Keratinocyte (primary cell): ENCODE data around the gene ARRB1. TPM values are rescaled to one million over a fixed set of nuclear protein-coding genes. Genes with fewer than 3 reads are reported as not detected.
"Not testable (repeated sequence)": the region's sequence is repeated elsewhere in the genome, so short reads cannot be mapped to it uniquely, and the experiment has no call there.

Source experiments
- DNase-seq: peaks from one replicate; pipeline ENCODE4 v3.0.0-alpha.2; 2011; ENCODE audit warnings: low read depth, missing footprints, low spot score
- FAIRE-seq: peaks from 2 replicates; lab custom pipeline; 2011; peaks lifted over from hg19 to GRCh38; lab: Jason Lieb, UNC
- H2AFZ ChIP-seq: 2 replicates; pipeline ENCODE4 v1.6.0; 2012; ENCODE audit warnings: low read length, control low read depth, inconsistent platforms; ENCODE audit not compliant: control insufficient read depth
- H3K27ac ChIP-seq: 2 replicates; pipeline ENCODE4 v1.5.1; 2011; ENCODE audit warnings: low read length; ENCODE audit not compliant: control insufficient read depth, insufficient read depth
- H3K27me3 ChIP-seq: 3 replicates; pipeline ENCODE4 v1.6.0; 2011; ENCODE audit warnings: low read length; ENCODE audit not compliant: control insufficient read depth, insufficient read depth; ENCODE audit errors: extremely low read depth
- H3K36me3 ChIP-seq, 2 experiments: 2 replicates in 1 of 2; 3 replicates in 1 of 2; pipeline ENCODE4 v1.5.1; 2011; ENCODE audit warnings: low read length in 2 of 2, mild to moderate bottlenecking in 1 of 2; ENCODE audit not compliant: control insufficient read depth in 2 of 2, insufficient read depth in 2 of 2; ENCODE audit errors: extremely low read depth in 1 of 2
- H3K4me1 ChIP-seq: 3 replicates; pipeline ENCODE4 v1.5.1; 2011; ENCODE audit warnings: low read length; ENCODE audit not compliant: control insufficient read depth, insufficient read depth; ENCODE audit errors: extremely low read depth
- H3K4me2 ChIP-seq: 3 replicates; pipeline ENCODE4 v1.6.0; 2011; ENCODE audit warnings: low read depth, low read length; ENCODE audit not compliant: control insufficient read depth, insufficient read depth; ENCODE audit errors: extremely low read depth
- H3K4me3 ChIP-seq, 3 experiments: fragments of 200-600 bp in 1 of 3; sonication (generic) in 1 of 3; 2 replicates in 2 of 3; 3 replicates in 1 of 3; pipeline ENCODE4 v1.5.1; 2011 to 2016; ENCODE audit warnings: low read length in 3 of 3, mild to moderate bottlenecking in 3 of 3, control low read depth in 2 of 3, inconsistent platforms in 1 of 3, low read depth in 1 of 3, mixed read lengths in 1 of 3, mixed run types in 1 of 3, moderate library complexity in 1 of 3; ENCODE audit not compliant: control insufficient read depth in 2 of 3, insufficient read depth in 2 of 3; ENCODE audit errors: extremely low read depth in 1 of 3
- H3K79me2 ChIP-seq: 2 replicates; pipeline ENCODE4 v1.6.0; 2012; ENCODE audit warnings: low read length; ENCODE audit not compliant: control insufficient read depth, insufficient read depth
- H3K9ac ChIP-seq: 3 replicates; pipeline ENCODE4 v1.6.0; 2011; ENCODE audit warnings: low read length; ENCODE audit not compliant: control insufficient read depth, insufficient read depth; ENCODE audit errors: extremely low read depth
- H3K9me1 ChIP-seq: 3 replicates; pipeline ENCODE4 v1.6.0; 2011; ENCODE audit warnings: low read length; ENCODE audit not compliant: control insufficient read depth, insufficient read depth; ENCODE audit errors: extremely low read depth
- H3K9me3 ChIP-seq: 2 replicates; pipeline ENCODE4 v1.5.1; 2012; ENCODE audit warnings: low read depth, low read length; ENCODE audit not compliant: control insufficient read depth
- H4K20me1 ChIP-seq: 3 replicates; pipeline ENCODE4 v1.6.0; 2011; ENCODE audit warnings: low read length; ENCODE audit not compliant: control insufficient read depth, insufficient read depth; ENCODE audit errors: extremely low read depth
- CTCF ChIP-seq, 3 experiments: IDR thresholded peaks in 1 of 3; conservative IDR thresholded peaks in 1 of 3; optimal IDR thresholded peaks in 1 of 3; 2 replicates in 2 of 3; 3 replicates in 1 of 3; pipeline versions ENCODE3 to v1.5.1; 2011; ENCODE audit warnings: low read length in 3 of 3, mild to moderate bottlenecking in 3 of 3, moderate library complexity in 2 of 3, control low read depth in 1 of 3, inconsistent platforms in 1 of 3; ENCODE audit not compliant: insufficient read depth in 2 of 3; ENCODE audit errors: extremely low read depth in 1 of 3
- EZH2 ChIP-seq: IDR thresholded peaks from one replicate; pipeline ENCODE4 v1.6.1; 2012; ENCODE audit warnings: inconsistent platforms, mild to moderate bottlenecking, low read length, moderate library complexity
- dilution Hi-C: fragments of 300-500 bp; cut with MboI; formaldehyde crosslinking; loops from one replicate; pipeline ENCODE4 v1.7.0; 2020; ENCODE audit warnings: low sequenced_read_pairs; ENCODE audit not compliant: extremely low pct_ligation_motif_present
- polyA plus RNA-seq, 5 experiments: library from polyadenylated mRNA; depleted of rRNA in 3 of 5; stranded (reverse) in 3 of 5; stranded (forward) in 1 of 5; unstranded in 1 of 5; fragments of >200 nt; gene quantifications; 1 replicate in 1 of 5; 2 replicates in 3 of 5; 3 replicates in 1 of 5; pipeline versions ENCODE4 v1.2.1 to v1.2.3, GENCODE V29; 2011 to 2012; ENCODE audit warnings: missing spikeins in 2 of 5, low read depth in 1 of 5, low replicate concordance in 1 of 5

ARRB1 gene
- polyA plus RNA-seq, 1 donor (not counting 4 experiments of a cell fraction or from before 2014, with no cell fraction given), result 0.94 TPM

- H2AFZ ChIP-seq, H3K27ac ChIP-seq, H3K36me3 ChIP-seq, H3K27me3 ChIP-seq, H3K9me3 ChIP-seq, H3K79me2 ChIP-seq, H3K9ac ChIP-seq, DNase-seq, FAIRE-seq, H3K4me2 ChIP-seq, H4K20me1 ChIP-seq, H3K9me1 ChIP-seq, dilution Hi-C loops, H3K4me3 ChIP-seq: not testable (repeated sequence)
- H3K4me1 ChIP-seq, result peaks cover 15% of the 10 kb centered on the region
Measured at GRCh38 chr11:75330886-75331285, 20.6 kb downstream of the ARRB1 start.

- peaks cover 19% of the 10 kb centered on the region for H3K4me1 ChIP-seq
- no peak for FAIRE-seq
- H3K79me2 ChIP-seq, result no peaks in the 10 kb centered on the region
- TF ChIP-seq CTCF (optimal IDR thresholded peaks at IDR 0.05 in 1 of 3, IDR thresholded peaks at IDR 0.05 in 1 of 3, conservative IDR thresholded peaks at IDR 0.05 in 1 of 3; ENCODE audit: extremely low read depth in 1 of 3, insufficient read depth in 2 of 3, low read length in 3 of 3) (no peak), EZH2 (no peak)
- no peak for DNase-seq
- no peak overlapping the region for H2AFZ ChIP-seq
- H3K4me2 ChIP-seq, result no peak overlapping the region
- dilution Hi-C loops, result no loop called here
- H3K27ac ChIP-seq, result no peak overlapping the region
- no peaks in the 10 kb centered on the region for H3K9me1 ChIP-seq
- H3K4me3 ChIP-seq, result no peak overlapping the region
- H4K20me1 ChIP-seq, result no peaks in the 10 kb centered on the region
- no peak overlapping the region for H3K9ac ChIP-seq
- no peaks in the 10 kb centered on the region for H3K36me3 ChIP-seq
- H3K27me3 ChIP-seq, result no peaks in the 10 kb centered on the region
- no peaks in the 10 kb centered on the region for H3K9me3 ChIP-seq
Measured at GRCh38 chr11:75330291-75330690, 21.2 kb downstream of the ARRB1 start.
